Keratinocyte (primary cell): Measurements from ENCODE around the gene TPK1. TPM values are rescaled to one million over a fixed set of nuclear protein-coding genes. Genes with fewer than 3 reads are reported as not detected.

Experiments
- DNase-seq: peaks from one replicate; pipeline ENCODE4 v3.0.0-alpha.2; 2011; ENCODE audit warnings: low read depth, missing footprints, low spot score
- FAIRE-seq: peaks from 2 replicates; lab custom pipeline; 2011; peaks lifted over from hg19 to GRCh38; lab: Jason Lieb, UNC
- H2AFZ ChIP-seq: 2 replicates; pipeline ENCODE4 v1.6.0; 2012; ENCODE audit warnings: low read length, control low read depth, inconsistent platforms; ENCODE audit not compliant: control insufficient read depth
- H3K27ac ChIP-seq: 2 replicates; pipeline ENCODE4 v1.5.1; 2011; ENCODE audit warnings: low read length; ENCODE audit not compliant: control insufficient read depth, insufficient read depth
- H3K27me3 ChIP-seq: 3 replicates; pipeline ENCODE4 v1.6.0; 2011; ENCODE audit warnings: low read length; ENCODE audit not compliant: control insufficient read depth, insufficient read depth; ENCODE audit errors: extremely low read depth
- H3K36me3 ChIP-seq, 2 experiments: 2 replicates in 1 of 2; 3 replicates in 1 of 2; pipeline ENCODE4 v1.5.1; 2011; ENCODE audit warnings: low read length in 2 of 2, mild to moderate bottlenecking in 1 of 2; ENCODE audit not compliant: control insufficient read depth in 2 of 2, insufficient read depth in 2 of 2; ENCODE audit errors: extremely low read depth in 1 of 2
- H3K4me1 ChIP-seq: 3 replicates; pipeline ENCODE4 v1.5.1; 2011; ENCODE audit warnings: low read length; ENCODE audit not compliant: control insufficient read depth, insufficient read depth; ENCODE audit errors: extremely low read depth
- H3K4me2 ChIP-seq: 3 replicates; pipeline ENCODE4 v1.6.0; 2011; ENCODE audit warnings: low read depth, low read length; ENCODE audit not compliant: control insufficient read depth, insufficient read depth; ENCODE audit errors: extremely low read depth
- H3K4me3 ChIP-seq, 3 experiments: fragments of 200-600 bp in 1 of 3; sonication (generic) in 1 of 3; 2 replicates in 2 of 3; 3 replicates in 1 of 3; pipeline ENCODE4 v1.5.1; 2011 to 2016; ENCODE audit warnings: low read length in 3 of 3, mild to moderate bottlenecking in 3 of 3, control low read depth in 2 of 3, inconsistent platforms in 1 of 3, low read depth in 1 of 3, mixed read lengths in 1 of 3, mixed run types in 1 of 3, moderate library complexity in 1 of 3; ENCODE audit not compliant: control insufficient read depth in 2 of 3, insufficient read depth in 2 of 3; ENCODE audit errors: extremely low read depth in 1 of 3
- H3K79me2 ChIP-seq: 2 replicates; pipeline ENCODE4 v1.6.0; 2012; ENCODE audit warnings: low read length; ENCODE audit not compliant: control insufficient read depth, insufficient read depth
- H3K9ac ChIP-seq: 3 replicates; pipeline ENCODE4 v1.6.0; 2011; ENCODE audit warnings: low read length; ENCODE audit not compliant: control insufficient read depth, insufficient read depth; ENCODE audit errors: extremely low read depth
- H3K9me1 ChIP-seq: 3 replicates; pipeline ENCODE4 v1.6.0; 2011; ENCODE audit warnings: low read length; ENCODE audit not compliant: control insufficient read depth, insufficient read depth; ENCODE audit errors: extremely low read depth
- H3K9me3 ChIP-seq: 2 replicates; pipeline ENCODE4 v1.5.1; 2012; ENCODE audit warnings: low read depth, low read length; ENCODE audit not compliant: control insufficient read depth
- H4K20me1 ChIP-seq: 3 replicates; pipeline ENCODE4 v1.6.0; 2011; ENCODE audit warnings: low read length; ENCODE audit not compliant: control insufficient read depth, insufficient read depth; ENCODE audit errors: extremely low read depth
- EZH2 ChIP-seq: IDR thresholded peaks from one replicate; pipeline ENCODE4 v1.6.1; 2012; ENCODE audit warnings: inconsistent platforms, mild to moderate bottlenecking, low read length, moderate library complexity
- dilution Hi-C: fragments of 300-500 bp; cut with MboI; formaldehyde crosslinking; loops from one replicate; pipeline ENCODE4 v1.7.0; 2020; ENCODE audit warnings: low sequenced_read_pairs; ENCODE audit not compliant: extremely low pct_ligation_motif_present
- polyA plus RNA-seq, 5 experiments: library from polyadenylated mRNA; depleted of rRNA in 3 of 5; stranded (reverse) in 3 of 5; stranded (forward) in 1 of 5; unstranded in 1 of 5; fragments of >200 nt; gene quantifications; 1 replicate in 1 of 5; 2 replicates in 3 of 5; 3 replicates in 1 of 5; pipeline versions ENCODE4 v1.2.1 to v1.2.3, GENCODE V29; 2011 to 2012; ENCODE audit warnings: missing spikeins in 2 of 5, low read depth in 1 of 5, low replicate concordance in 1 of 5
- TF ChIP-seq, protein P1 (sequence below), 3 experiments: IDR thresholded peaks in 1 of 3; conservative IDR thresholded peaks in 1 of 3; optimal IDR thresholded peaks in 1 of 3; 2 replicates in 2 of 3; 3 replicates in 1 of 3; pipeline versions ENCODE3 to v1.5.1; 2011; ENCODE audit warnings: low read length in 3 of 3, mild to moderate bottlenecking in 3 of 3, moderate library complexity in 2 of 3, control low read depth in 1 of 3, inconsistent platforms in 1 of 3; ENCODE audit not compliant: insufficient read depth in 2 of 3; ENCODE audit errors: extremely low read depth in 1 of 3

The TPK1 gene
- polyA plus RNA-seq, 1 donor (not counting 4 experiments of a cell fraction or from before 2014, with no cell fraction given) = 1.9 TPM

DNA sequence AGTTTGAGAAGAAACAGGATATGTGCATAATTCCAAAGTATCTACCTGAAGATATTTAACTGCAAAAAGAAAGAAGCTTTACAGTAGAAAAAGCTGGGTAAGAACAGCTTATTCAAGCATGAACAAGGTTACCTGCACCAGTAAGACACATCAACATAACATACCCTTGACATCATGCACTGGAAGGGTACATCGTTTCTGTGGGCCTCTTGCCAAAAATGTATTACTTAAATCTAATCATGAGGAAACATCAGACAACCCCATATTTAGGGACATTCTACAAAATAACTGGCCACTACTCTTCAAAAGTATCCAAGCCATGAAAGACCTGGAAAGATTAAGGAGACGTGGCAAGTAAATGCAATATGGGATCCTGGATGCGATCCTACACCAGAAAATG is 18.9 kb downstream of the TPK1 start:
- no peaks in the 10 kb centered on the region for H3K4me1 ChIP-seq
- no peak for TF ChIP-seq EZH2
- TF ChIP-seq, protein P1, sequence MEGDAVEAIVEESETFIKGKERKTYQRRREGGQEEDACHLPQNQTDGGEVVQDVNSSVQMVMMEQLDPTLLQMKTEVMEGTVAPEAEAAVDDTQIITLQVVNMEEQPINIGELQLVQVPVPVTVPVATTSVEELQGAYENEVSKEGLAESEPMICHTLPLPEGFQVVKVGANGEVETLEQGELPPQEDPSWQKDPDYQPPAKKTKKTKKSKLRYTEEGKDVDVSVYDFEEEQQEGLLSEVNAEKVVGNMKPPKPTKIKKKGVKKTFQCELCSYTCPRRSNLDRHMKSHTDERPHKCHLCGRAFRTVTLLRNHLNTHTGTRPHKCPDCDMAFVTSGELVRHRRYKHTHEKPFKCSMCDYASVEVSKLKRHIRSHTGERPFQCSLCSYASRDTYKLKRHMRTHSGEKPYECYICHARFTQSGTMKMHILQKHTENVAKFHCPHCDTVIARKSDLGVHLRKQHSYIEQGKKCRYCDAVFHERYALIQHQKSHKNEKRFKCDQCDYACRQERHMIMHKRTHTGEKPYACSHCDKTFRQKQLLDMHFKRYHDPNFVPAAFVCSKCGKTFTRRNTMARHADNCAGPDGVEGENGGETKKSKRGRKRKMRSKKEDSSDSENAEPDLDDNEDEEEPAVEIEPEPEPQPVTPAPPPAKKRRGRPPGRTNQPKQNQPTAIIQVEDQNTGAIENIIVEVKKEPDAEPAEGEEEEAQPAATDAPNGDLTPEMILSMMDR (optimal IDR thresholded peaks at IDR 0.05 in 1 of 3, IDR thresholded peaks at IDR 0.05 in 1 of 3, conservative IDR thresholded peaks at IDR 0.05 in 1 of 3; ENCODE audit: extremely low read depth in 1 of 3, insufficient read depth in 2 of 3, low read length in 3 of 3) = no peak
- no peaks in the 10 kb centered on the region for H3K79me2 ChIP-seq
- no peaks in the 10 kb centered on the region for H3K9me1 ChIP-seq
- dilution Hi-C loops = no loop called here
- no peaks in the 10 kb centered on the region for H3K36me3 ChIP-seq
- no peak overlapping the region for H3K9ac ChIP-seq
- H3K9me3 ChIP-seq = no peaks in the 10 kb centered on the region
- H3K4me3 ChIP-seq = no peak overlapping the region
- FAIRE-seq (no peak), DNase-seq (no peak)
- no peak overlapping the region for H2AFZ ChIP-seq
- H4K20me1 ChIP-seq = no peaks in the 10 kb centered on the region
- no peak overlapping the region for H3K4me2 ChIP-seq
- H3K27me3 ChIP-seq = no peaks in the 10 kb centered on the region
- no peak overlapping the region for H3K27ac ChIP-seq

DNA sequence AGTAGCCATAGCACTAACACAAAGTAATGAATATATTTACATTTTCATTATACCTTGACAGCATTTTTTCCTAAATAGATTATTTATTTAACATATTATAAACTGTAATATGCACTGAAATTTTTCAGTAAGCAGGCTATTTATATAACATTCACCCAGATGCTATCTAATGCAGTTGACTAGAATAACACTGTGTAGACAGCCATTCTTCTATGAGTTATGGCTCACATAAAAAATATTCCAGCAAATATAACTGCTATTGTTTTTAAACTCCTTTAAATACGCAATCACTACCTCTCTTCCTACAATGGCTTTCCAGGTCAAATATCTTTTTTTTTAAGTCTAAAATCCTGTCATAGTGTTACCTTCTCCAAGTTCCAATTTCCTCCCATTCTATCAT is 21.6 kb downstream of the TPK1 start:
- Histone ChIP-seq H3K4me1 (no peaks in the 10 kb centered on the region), H3K79me2 (no peaks in the 10 kb centered on the region), H3K9me1 (no peaks in the 10 kb centered on the region), H4K20me1 (no peaks in the 10 kb centered on the region), H3K4me3 (no peak overlapping the region), H3K4me2 (no peak overlapping the region), H3K36me3 (no peaks in the 10 kb centered on the region), H3K9me3 (no peaks in the 10 kb centered on the region), H3K27ac (no peak overlapping the region), H2AFZ (no peak overlapping the region), H3K9ac (no peak overlapping the region), H3K27me3 (no peaks in the 10 kb centered on the region)
- TF ChIP-seq EZH2 = no peak
- TF ChIP-seq, protein P1 (optimal IDR thresholded peaks at IDR 0.05 in 1 of 3, IDR thresholded peaks at IDR 0.05 in 1 of 3, conservative IDR thresholded peaks at IDR 0.05 in 1 of 3; ENCODE audit: extremely low read depth in 1 of 3, insufficient read depth in 2 of 3, low read length in 3 of 3) = no peak
- no peak for DNase-seq
- FAIRE-seq = no peak
- dilution Hi-C loops = no loop called here
